IgD-negative memory B cell (primary cell): ENCODE results near the gene DHRS4. TPM values are rescaled to one million over a fixed set of nuclear protein-coding genes. Genes with fewer than 3 reads are reported as not detected.
"Not testable (repeated sequence)": the region's sequence is repeated elsewhere in the genome, so short reads cannot be mapped to it uniquely, and the experiment has no call there.

Source experiments
- H3K27ac Mint-ChIP-seq, 3 donors: one replicate each; pipeline ENCODE4 v1.8.0; 2020 to 2022; ENCODE audit warnings: mild to moderate bottlenecking in 3 of 3, mixed read lengths in 3 of 3, moderate library complexity in 1 of 3
- H3K27me3 Mint-ChIP-seq: one replicate; pipeline ENCODE4 v1.8.0; 2021; ENCODE audit warnings: mixed read lengths
- H3K36me3 Mint-ChIP-seq: one replicate; pipeline ENCODE4 v1.8.0; 2020; ENCODE audit warnings: mild to moderate bottlenecking, mixed read lengths
- H3K4me1 Mint-ChIP-seq, 3 donors: one replicate each; pipeline ENCODE4 v1.8.0; 2020 to 2022; ENCODE audit warnings: mixed read lengths in 3 of 3, mild to moderate bottlenecking in 1 of 3
- H3K4me3 Mint-ChIP-seq, 4 donors: one replicate each; pipeline ENCODE4 v1.8.0; 2020 to 2022; ENCODE audit warnings: mild to moderate bottlenecking in 4 of 4, mixed read lengths in 4 of 4, moderate library complexity in 3 of 4
- H3K9me3 Mint-ChIP-seq, 3 donors: one replicate each; pipeline ENCODE4 v1.8.0; 2020 to 2021; ENCODE audit warnings: mixed read lengths in 3 of 3, mild to moderate bottlenecking in 1 of 3
- polyA plus RNA-seq: library from polyadenylated mRNA; unstranded; fragments of 300-500 nt; fragmentation: Illumina TruSeq; gene quantifications from one replicate; pipeline ENCODE4 v1.2.3, GENCODE V29; 2021

Gene DHRS4
- polyA plus RNA-seq, 1 donor from 2014 or later, result 29.8 TPM

GRCh38 chr14:23988607-23989363 lies 35.2 kb downstream of the DHRS4 start, which contains the start of gene DHRS4L2:
Gene DHRS4L2, plus strand, starts transcription at chr14:23988929. Its CDS starts 19 bp downstream, at chr14:23988948.
- H3K9me3 Mint-ChIP-seq, H3K36me3 Mint-ChIP-seq, H3K27me3 Mint-ChIP-seq: not testable (repeated sequence)
- Mint-ChIP-seq H3K4me3 (peak within 1 kb of the TSS; percentile 82 to 94 (median 89)), H3K27ac (peak within 1 kb of the TSS; percentile 52 to 91 (median 85)), H3K4me1 (peaks cover 11 to 17% (median 14%) of the 10 kb centered on the region in 3 donors)

GRCh38 chr14:23989734-23990445 lies 36.3 kb downstream of the DHRS4 start:
- H3K4me1 Mint-ChIP-seq, result peaks cover 11 to 17% (median 14%) of the 10 kb centered on the region in 3 donors
- not testable (repeated sequence) for H3K9me3 Mint-ChIP-seq, H3K27me3 Mint-ChIP-seq, H3K36me3 Mint-ChIP-seq
- peak overlapping the region; percentile 82 to 94 (median 89) for H3K4me3 Mint-ChIP-seq
- H3K27ac Mint-ChIP-seq, result peak overlapping the region; percentile 52 to 91 (median 85)

DNA sequence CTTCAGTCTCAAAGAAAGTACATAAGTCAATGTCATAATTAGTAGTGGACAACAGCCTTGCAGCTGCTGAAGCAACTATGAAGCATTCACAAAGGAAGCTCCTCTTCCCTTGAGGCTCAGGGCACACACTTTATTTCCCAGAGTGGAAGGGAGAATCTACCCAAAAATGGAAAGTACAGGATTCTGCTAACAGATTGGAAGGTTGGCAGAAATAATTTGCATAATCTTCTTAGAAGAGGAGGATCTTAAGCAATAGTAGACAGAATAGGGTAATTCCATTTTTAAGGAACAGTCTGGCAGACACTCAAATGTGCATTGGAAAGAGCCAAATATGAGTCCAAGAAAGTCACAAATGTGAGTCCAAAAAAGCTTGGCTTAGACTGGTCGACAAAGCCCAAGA lies 37.4 kb downstream of the DHRS4 start:
- H3K36me3 Mint-ChIP-seq, H3K27ac Mint-ChIP-seq, H3K9me3 Mint-ChIP-seq, H3K27me3 Mint-ChIP-seq, H3K4me3 Mint-ChIP-seq: not testable (repeated sequence)
- H3K4me1 Mint-ChIP-seq, result peaks cover 11 to 17% (median 14%) of the 10 kb centered on the region in 3 donors

- H3K9me3 Mint-ChIP-seq, H3K4me3 Mint-ChIP-seq, H3K36me3 Mint-ChIP-seq, H3K27me3 Mint-ChIP-seq, H3K27ac Mint-ChIP-seq: not testable (repeated sequence)
- H3K4me1 Mint-ChIP-seq, result peaks cover 11 to 14% (median 11%) of the 10 kb centered on the region in 3 donors
Observed at GRCh38 chr14:23993042-23993441, 39.5 kb downstream of the DHRS4 start.

- not testable (repeated sequence) for H3K27me3 Mint-ChIP-seq
Observed at GRCh38 chr14:23996009-23996408, 42.4 kb downstream of the DHRS4 start.

DNA sequence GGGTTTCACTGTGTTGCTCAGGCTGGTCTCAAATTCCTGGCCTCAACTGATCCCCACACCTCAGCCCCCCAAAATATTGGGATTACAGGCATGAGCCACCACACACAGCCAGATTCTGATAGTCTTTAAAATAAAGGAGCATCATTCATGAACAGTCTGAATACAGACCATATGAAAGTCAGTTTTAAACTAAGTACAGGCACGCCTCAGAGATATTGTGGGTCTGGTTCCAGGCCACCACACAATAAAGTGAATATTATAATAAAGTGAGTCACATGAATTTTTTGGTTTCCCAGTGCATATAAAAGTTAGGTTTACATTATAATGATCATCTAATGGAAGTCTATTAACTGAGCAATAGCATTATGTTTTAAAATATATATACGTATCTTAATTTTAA lies 43.3 kb downstream of the DHRS4 start:
- not testable (repeated sequence) for H3K27me3 Mint-ChIP-seq, H3K27ac Mint-ChIP-seq

More at GRCh38 chr14:23996009-23996408, 42.4 kb downstream of the DHRS4 start:
- not testable (repeated sequence) for H3K4me1 Mint-ChIP-seq, H3K9me3 Mint-ChIP-seq, H3K27ac Mint-ChIP-seq, H3K36me3 Mint-ChIP-seq, H3K4me3 Mint-ChIP-seq

GRCh38 chr14:23999640-24000039 lies 46.1 kb downstream of the DHRS4 start:
- H3K4me1 Mint-ChIP-seq, H3K27ac Mint-ChIP-seq, H3K4me3 Mint-ChIP-seq, H3K36me3 Mint-ChIP-seq, H3K9me3 Mint-ChIP-seq, H3K27me3 Mint-ChIP-seq: not testable (repeated sequence)

More for the DNA sequence above, 43.3 kb downstream of the DHRS4 start:
- H3K9me3 Mint-ChIP-seq, H3K4me1 Mint-ChIP-seq, H3K36me3 Mint-ChIP-seq, H3K4me3 Mint-ChIP-seq: not testable (repeated sequence)

- H3K4me3 Mint-ChIP-seq, H3K36me3 Mint-ChIP-seq, H3K27me3 Mint-ChIP-seq, H3K27ac Mint-ChIP-seq, H3K4me1 Mint-ChIP-seq, H3K9me3 Mint-ChIP-seq: not testable (repeated sequence)
Observed at GRCh38 chr14:24001078-24001477, 47.5 kb downstream of the DHRS4 start.

DNA sequence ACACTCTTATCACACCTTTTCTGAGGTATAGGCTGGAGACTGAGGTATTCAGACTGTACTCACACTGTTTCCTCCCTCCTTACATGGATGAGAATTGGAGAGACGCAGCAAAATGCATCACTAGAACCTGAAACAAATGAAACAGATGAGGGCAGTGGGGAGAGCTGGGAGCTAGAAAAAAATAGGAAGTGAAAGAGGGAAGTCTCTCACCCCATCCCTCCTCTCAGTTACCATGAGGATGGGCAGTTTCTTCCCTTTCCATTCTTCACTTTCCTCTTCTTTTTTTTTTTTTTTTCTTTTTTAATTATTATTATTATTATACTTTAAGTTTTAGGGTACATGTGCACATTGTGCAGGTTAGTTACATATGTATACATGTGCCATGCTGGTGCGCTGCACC lies 48.1 kb downstream of the DHRS4 start:
- H3K27ac Mint-ChIP-seq, H3K36me3 Mint-ChIP-seq, H3K27me3 Mint-ChIP-seq, H3K4me1 Mint-ChIP-seq, H3K9me3 Mint-ChIP-seq, H3K4me3 Mint-ChIP-seq: not testable (repeated sequence)

DNA sequence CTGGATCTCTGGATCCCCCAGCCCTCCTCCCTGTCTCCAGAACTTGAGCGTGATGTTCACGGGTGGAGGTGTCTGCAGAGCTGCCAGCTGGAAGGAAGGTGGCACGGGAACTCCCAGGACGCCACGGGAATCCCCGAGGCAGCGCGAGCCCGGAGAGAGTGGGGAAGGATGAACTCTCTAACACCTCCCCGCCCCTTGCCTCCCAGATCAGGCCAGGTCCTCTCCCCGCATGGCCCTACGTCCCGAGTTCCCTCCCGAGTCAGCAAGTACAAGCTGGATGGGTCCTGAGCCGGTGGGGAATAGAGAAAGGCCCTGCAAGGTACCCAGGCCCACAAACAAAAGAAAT lies 52.9 kb downstream of the DHRS4 start:
- Mint-ChIP-seq H3K4me1 (peaks cover 14 to 29% (median 16%) of the 10 kb centered on the region in 3 donors), H3K4me3 (peak overlapping the region in 2 of 4 donors; percentile 64 to 75)
- H3K27ac Mint-ChIP-seq, H3K9me3 Mint-ChIP-seq, H3K36me3 Mint-ChIP-seq, H3K27me3 Mint-ChIP-seq: not testable (repeated sequence)

GRCh38 chr14:24006817-24007652 lies 53.5 kb downstream of the DHRS4 start:
- not testable (repeated sequence) for H3K36me3 Mint-ChIP-seq, H3K9me3 Mint-ChIP-seq, H3K27me3 Mint-ChIP-seq
- peak overlapping the region in 2 of 3 donors; percentile 82 to 83 for H3K27ac Mint-ChIP-seq
- H3K4me3 Mint-ChIP-seq, result peak overlapping the region; percentile 82 to 95 (median 90)
- H3K4me1 Mint-ChIP-seq, result peaks cover 14 to 29% (median 16%) of the 10 kb centered on the region in 3 donors

GRCh38 chr14:24011051-24011450 lies 57.5 kb downstream of the DHRS4 start:
- Mint-ChIP-seq H3K4me1 (peaks cover 14 to 29% (median 16%) of the 10 kb centered on the region in 3 donors), H3K27me3 (no peaks in the 10 kb centered on the region), H3K4me3 (peak overlapping the region in 1 of 4 donors; percentile 55), H3K36me3 (no peaks in the 10 kb centered on the region), H3K27ac (peak overlapping the region; percentile 30 to 90 (median 76)), H3K9me3 (no peaks in the 10 kb centered on the region)

- H3K27me3 Mint-ChIP-seq, H3K27ac Mint-ChIP-seq, H3K36me3 Mint-ChIP-seq, H3K9me3 Mint-ChIP-seq, H3K4me3 Mint-ChIP-seq: not testable (repeated sequence)
- H3K4me1 Mint-ChIP-seq, result peaks cover 17 to 33% (median 20%) of the 10 kb centered on the region in 3 donors
Observed at GRCh38 chr14:24012726-24013273, 59.2 kb downstream of the DHRS4 start.

- Mint-ChIP-seq H3K9me3 (peaks cover 0 to 2% (median 0%) of the 10 kb centered on the region in 3 donors), H3K36me3 (no peaks in the 10 kb centered on the region), H3K4me3 (no peak overlapping the region), H3K27ac (no peak overlapping the region), H3K4me1 (peaks cover 15 to 23% (median 20%) of the 10 kb centered on the region in 3 donors), H3K27me3 (peaks cover 2% of the 10 kb centered on the region)
Observed at GRCh38 chr14:24013654-24014514, 60.3 kb downstream of the DHRS4 start.
